RWPE1 (cell line): ENCODE results near the gene ACTN1.
A peak's percentile ranks its signal among the peaks of the same experiment; 100 is the strongest.

Experiments
- CTCF ChIA-PET: fragments of 350-600 bp; sonication (Branson Sonifier 250); formaldehyde crosslinking; extraction: SDS; loops from one replicate; lab custom pipeline; 2021; lab: Yijun Ruan, JAX
- POLR2A ChIA-PET: fragments of 400-600 bp; formaldehyde crosslinking; extraction: SDS; loops from one replicate; lab custom pipeline; 2020; ENCODE audit warnings: antibody characterized with exemption; ENCODE audit not compliant: low non-redundant PET; lab: Yijun Ruan, JAX
- DNase-seq: peaks from one replicate; pipeline ENCODE4 v3.0.0; 2012; ENCODE audit warnings: low spot score
- H3K27ac ChIP-seq: fragments of 450-650 bp; 2 replicates; pipeline ENCODE4 v1.5.1; 2017
- CTCF ChIP-seq: fragments of 450-650 bp; conservative IDR thresholded peaks from 2 replicates; pipeline ENCODE4 v1.5.1; 2017; ENCODE audit warnings: low read depth, mild to moderate bottlenecking

The ACTN1 gene

DNA sequence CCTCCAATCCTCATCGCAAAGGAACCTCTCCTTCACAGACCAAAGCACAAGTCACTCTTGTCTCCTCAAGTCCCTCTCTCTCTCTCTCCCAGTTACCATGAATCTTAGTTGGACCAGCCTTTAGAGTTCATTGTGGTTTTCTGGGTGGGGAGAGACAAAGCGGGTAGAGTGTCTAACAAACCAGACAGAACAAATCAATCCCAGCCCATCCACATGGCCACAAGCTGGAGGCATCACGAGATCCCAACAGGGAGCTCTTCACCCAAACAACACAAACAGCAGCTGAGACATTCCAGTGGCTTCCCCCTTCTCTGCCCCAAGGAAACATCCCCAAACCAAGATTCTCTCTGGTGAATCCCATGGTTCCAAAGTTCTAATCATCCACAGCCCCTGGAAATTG is 22.4 kb downstream of the ACTN1 start:
- TF ChIP-seq CTCF, result no peak
- POLR2A ChIA-PET, result interaction anchor here (0.6 kb wide), 1 partner anchor 75 kb away, joined by 6 read pairs; no protein-coding TSS in a partner anchor
- no peak for DNase-seq
- CTCF ChIA-PET, result interaction anchor here (0.6 to 0.9 kb wide), 2 partner anchors 14 to 41 kb away, joined by 3 to 11 read pairs; no protein-coding TSS in a partner anchor
- H3K27ac ChIP-seq, result peak overlapping the region; percentile 77; the same call in 1 of the 2 replicates

DNA sequence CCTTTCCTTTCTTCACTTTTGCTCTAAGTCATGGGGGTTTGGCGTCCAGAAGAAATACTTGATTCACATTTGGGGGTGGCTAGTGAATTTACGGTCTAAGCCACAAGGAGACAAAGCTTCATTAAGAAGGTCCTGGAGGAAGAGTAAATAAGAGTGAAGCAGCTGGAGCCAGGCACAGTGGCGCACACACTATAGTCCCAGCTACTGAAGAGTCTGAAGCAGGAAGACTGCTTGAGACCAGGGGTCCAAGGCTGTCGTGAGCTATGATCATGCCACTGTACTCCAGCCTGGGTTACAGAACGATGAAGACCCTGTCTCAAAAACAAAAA is 23.3 kb downstream of the ACTN1 start:
- H3K27ac ChIP-seq, result peak overlapping the region; percentile 67
- POLR2A ChIA-PET, result no interaction called here
- DNase-seq, result no peak
- CTCF ChIA-PET, result interaction anchor here (1.0 kb wide), 1 partner anchor 30 kb away, joined by 3 read pairs; no protein-coding TSS in a partner anchor
- TF ChIP-seq CTCF, result no peak

- H3K27ac ChIP-seq, result peak overlapping the region; percentile 67
- POLR2A ChIA-PET, result no interaction called here
- no peak for DNase-seq
- no peak for TF ChIP-seq CTCF
- CTCF ChIA-PET, result interaction anchor here (0.7 to 1.0 kb wide), 2 partner anchors 29 to 174 kb away, joined by 3 read pairs; no protein-coding TSS in a partner anchor
These were observed 23.8 kb downstream of the ACTN1 start for GRCh38 chr14:68955164-68955850.

DNA sequence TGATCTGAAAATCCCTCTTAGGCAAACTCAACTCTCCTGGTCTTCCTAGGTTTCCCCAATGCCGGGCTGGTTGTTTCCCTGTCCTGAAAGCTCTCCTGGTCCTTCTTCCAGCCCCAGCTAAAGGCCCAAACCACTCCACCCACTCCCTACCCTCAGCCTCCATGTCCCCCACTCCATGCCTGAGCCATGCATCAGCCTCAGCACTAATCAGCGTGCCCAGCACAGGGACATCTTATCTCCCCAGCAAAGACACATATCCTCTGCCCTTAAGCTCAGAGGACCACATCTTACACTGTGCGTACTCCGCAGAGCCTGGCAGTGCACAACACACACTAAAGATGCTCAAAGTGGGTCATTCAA is 25.9 kb downstream of the ACTN1 start:
- DNase-seq, result no peak
- POLR2A ChIA-PET, result interaction anchor here (0.6 kb wide), 1 partner anchor 10 kb away, joined by 3 read pairs; no protein-coding TSS in a partner anchor
- peak overlapping the region; percentile 95 for H3K27ac ChIP-seq
- no peak for TF ChIP-seq CTCF
- CTCF ChIA-PET, result interaction anchor here (0.6 kb wide), 1 partner anchor 1585 kb away, joined by 4 read pairs; no protein-coding TSS in a partner anchor

DNA sequence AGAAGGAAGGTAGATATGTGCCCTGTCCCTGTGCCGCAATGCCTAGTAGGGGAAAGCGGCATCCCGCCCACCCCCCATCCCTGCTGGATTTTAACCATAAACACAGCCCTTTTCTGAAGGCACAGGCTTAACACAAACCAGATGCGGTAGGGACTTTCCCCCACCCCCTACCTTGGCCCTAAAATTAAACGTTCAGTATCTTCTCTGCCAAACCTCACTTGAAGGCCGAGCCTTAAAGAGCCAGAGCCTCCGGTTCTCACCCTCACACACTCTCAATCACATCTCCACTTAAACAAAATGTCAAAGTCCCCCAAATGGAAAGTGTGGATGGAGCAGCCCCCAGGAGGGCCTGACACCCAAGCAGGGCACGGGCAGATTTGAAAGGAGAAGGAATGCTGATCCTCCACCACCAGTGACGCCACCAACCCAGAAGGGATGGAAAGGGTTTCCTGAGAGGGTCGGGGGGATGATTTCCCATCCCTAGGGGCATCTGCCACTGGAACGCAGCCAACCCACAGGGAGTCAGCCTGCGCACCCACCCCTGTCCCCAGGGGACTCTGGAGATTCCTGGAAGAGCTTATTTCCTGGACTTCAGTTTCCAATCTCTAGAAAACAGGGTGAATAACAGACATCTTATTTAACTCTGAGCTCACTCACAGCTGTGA is 26.4 kb downstream of the ACTN1 start:
- DNase-seq, result no peak
- ChIA-PET POLR2A (interaction anchor here (0.6 kb wide), 1 partner anchor 10 kb away, joined by 3 read pairs; no protein-coding TSS in a partner anchor), CTCF (interaction anchor here (0.6 kb wide), 1 partner anchor 1585 kb away, joined by 4 read pairs; no protein-coding TSS in a partner anchor)

More for the DNA sequence above, 26.4 kb downstream of the ACTN1 start:
- no peak for TF ChIP-seq CTCF
- H3K27ac ChIP-seq, result peak overlapping the region; percentile 95
